ENCODE results near the gene MROH8. TPM values are rescaled to one million over a fixed set of nuclear protein-coding genes. Genes with fewer than 3 reads are reported as not detected.
"Not testable (repeated sequence)": the region's sequence is repeated elsewhere in the genome, so short reads cannot be mapped to it uniquely, and the experiment has no call there.

The MROH8 gene
- total RNA-seq, 1 experiment from 2014 or later, result 2.3 TPM

DNA sequence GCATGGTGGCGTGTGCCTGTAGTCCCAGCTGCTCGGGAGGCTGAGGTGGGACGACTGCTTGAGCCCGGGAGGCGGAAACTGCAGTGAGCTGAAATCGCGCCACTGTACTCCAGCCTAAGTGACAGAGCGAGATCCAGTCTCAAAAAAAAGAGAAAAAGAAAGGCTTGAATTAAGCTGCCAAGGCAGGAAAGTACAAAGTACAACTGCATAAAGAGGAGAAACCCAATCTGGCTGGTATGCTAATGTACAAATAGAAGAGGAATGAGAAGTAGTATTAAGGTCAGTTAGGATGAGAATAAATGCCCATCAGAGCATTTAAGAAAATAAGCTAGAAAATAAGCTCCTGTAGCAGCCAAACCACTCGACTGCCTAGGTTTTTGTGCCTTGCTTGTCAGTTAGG is 23.4 kb downstream of the MROH8 start:
- no peak for DNase-seq (ENCODE audit: low read depth in 1 of 2, low spot score in 2 of 2)
- Histone ChIP-seq H3K4me1 (replicated peaks) (no peaks in the 10 kb centered on the region), H3K36me3 (no peaks in the 10 kb centered on the region), H3K4me3 (no peak overlapping the region), H3K27ac (no peak overlapping the region), H3K27me3 (replicated peaks) (no peaks in the 10 kb centered on the region), H3K9me3 (replicated peaks) (no peaks in the 10 kb centered on the region)

DNA sequence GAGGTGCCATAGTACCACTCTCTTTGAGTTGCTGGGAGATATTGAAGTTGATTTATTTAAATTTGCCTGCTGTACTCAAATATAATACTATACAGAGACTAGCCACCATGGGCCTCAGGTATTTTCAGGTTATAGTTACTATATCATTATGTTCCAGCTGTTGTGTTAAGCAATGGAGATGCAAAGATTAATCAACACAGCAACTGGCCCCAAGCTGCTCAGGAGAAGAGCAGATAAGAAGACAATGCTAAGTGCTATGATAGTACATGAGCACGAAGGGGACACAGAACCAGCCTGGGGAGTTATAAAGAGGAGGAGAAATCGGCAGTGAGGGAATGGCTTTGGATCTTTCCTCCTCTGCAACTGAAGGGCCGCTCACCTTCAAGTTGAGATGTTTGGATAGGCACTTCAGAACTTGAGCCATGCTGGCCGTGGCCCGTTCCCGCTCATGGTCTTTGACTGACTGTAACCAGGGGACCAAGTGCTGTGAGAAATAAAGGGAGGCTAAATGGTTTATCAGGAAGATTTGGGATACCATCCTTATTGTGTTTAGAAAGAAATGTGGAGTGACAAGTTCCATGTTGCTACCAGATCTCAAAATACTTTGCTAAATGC is 24.6 kb downstream of the MROH8 start:
- no peak for DNase-seq (ENCODE audit: low read depth in 1 of 2, low spot score in 2 of 2)
- Histone ChIP-seq H3K36me3 (no peaks in the 10 kb centered on the region), H3K4me3 (no peak overlapping the region), H3K9me3 (replicated peaks) (no peaks in the 10 kb centered on the region), H3K27ac (no peak overlapping the region), H3K27me3 (replicated peaks) (no peaks in the 10 kb centered on the region), H3K4me1 (replicated peaks) (no peaks in the 10 kb centered on the region)

DNA sequence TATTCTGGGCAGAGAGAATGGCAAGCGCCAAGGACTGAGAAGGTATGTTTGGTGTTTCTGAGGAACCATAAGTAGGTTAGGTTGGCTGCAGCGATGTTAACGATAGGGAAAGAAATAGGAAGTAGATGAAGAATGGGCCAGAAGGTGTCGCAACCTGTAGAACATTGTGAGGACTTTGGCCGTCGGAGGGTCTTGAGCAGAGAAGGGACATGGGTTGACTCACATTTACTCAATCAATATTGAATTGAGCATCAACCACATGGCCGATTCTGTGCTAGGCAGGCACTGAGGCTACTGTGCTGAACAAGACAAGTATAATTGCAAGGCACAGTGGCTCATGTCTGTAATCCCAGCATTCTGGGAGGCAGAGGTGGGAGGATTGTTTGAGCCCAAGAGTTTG is 27.1 kb downstream of the MROH8 start:
- no peak for DNase-seq (ENCODE audit: low read depth in 1 of 2, low spot score in 2 of 2)
- no peaks in the 10 kb centered on the region for H3K27me3 ChIP-seq (replicated peaks)

DNA sequence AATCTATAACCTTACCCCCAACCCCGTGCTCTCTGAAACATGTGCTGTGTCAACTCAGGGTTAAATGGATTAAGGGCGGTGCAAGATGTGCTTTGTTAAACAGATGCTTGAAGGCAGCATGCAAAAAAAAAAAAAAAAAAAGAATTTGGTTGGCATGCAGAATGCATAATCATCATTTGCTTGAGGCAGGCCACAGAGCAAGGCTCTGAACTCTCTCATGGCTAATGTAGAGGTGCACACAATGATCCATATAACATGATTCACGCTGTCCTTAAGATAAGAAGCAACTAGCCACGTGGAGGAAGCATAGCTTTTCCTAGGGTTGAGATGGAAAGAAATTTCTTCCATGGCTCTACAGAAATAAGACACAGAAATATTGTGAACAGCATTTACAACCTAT is 27.8 kb downstream of the MROH8 start:
- Histone ChIP-seq H3K4me1 (replicated peaks) (no peaks in the 10 kb centered on the region), H3K4me3 (no peak overlapping the region), H3K36me3 (no peaks in the 10 kb centered on the region), H3K27me3 (replicated peaks) (no peaks in the 10 kb centered on the region), H3K27ac (no peak overlapping the region), H3K9me3 (replicated peaks) (no peaks in the 10 kb centered on the region)
- no peak for DNase-seq (ENCODE audit: low read depth in 1 of 2, low spot score in 2 of 2)

More for the DNA sequence above, 27.1 kb downstream of the MROH8 start:
- H3K4me3 ChIP-seq, result no peak overlapping the region
- no peaks in the 10 kb centered on the region for H3K4me1 ChIP-seq (replicated peaks)
- H3K9me3 ChIP-seq (replicated peaks), result no peaks in the 10 kb centered on the region
- H3K36me3 ChIP-seq, result no peaks in the 10 kb centered on the region
- H3K27ac ChIP-seq, result no peak overlapping the region

DNA sequence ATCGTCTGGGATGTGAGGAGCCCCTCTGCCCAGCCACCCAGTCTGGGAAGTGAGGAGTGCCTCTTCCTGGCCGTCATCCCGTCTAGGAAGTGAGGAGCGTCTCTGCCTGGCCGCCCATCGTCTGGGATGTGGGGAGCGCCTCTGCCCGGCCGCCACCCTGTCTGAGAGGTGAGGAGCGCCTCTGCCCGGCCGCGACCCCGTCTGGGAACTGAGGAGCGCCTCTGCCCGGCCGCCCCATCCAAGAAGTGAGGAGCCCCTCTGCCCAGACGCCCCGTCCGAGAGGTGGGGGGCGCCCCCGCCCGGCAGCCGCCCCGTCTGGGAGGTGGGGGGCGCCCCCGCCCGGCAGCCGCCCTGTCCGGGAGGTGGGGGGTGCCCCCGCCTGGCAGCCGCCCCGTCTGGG is 28.5 kb downstream of the MROH8 start:
- H3K36me3 ChIP-seq; H3K4me3 ChIP-seq; H3K27me3 ChIP-seq (replicated peaks); H3K9me3 ChIP-seq (replicated peaks); DNase-seq (ENCODE audit: low read depth in 1 of 2, low spot score in 2 of 2); H3K4me1 ChIP-seq (replicated peaks); H3K27ac ChIP-seq: not testable (repeated sequence)

DNA sequence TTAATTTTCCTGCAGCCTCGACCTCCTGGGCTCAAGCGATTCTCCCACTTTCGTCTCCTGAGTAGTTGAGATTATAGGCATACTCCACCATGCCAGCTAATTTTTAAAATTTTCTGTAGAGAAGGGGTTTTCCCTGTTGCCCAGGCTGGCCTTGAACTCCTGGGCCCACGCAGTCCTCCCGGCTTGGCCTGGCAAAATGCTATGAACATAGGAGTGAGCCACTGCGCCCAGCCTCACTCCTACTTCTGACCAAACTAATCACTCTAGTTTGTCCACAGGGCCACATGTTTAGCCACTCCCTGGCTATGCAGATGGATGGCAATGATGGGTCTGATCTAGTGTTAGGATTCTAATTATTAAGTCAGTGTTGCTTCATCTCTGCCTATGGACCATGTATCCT is 32.1 kb downstream of the MROH8 start:
- Histone ChIP-seq H3K36me3 (no peaks in the 10 kb centered on the region), H3K27ac (no peak overlapping the region), H3K27me3 (replicated peaks) (no peaks in the 10 kb centered on the region), H3K4me1 (replicated peaks) (no peaks in the 10 kb centered on the region), H3K9me3 (replicated peaks) (no peaks in the 10 kb centered on the region), H3K4me3 (no peak overlapping the region)
- no peak for DNase-seq (ENCODE audit: low read depth in 1 of 2, low spot score in 2 of 2)

DNA sequence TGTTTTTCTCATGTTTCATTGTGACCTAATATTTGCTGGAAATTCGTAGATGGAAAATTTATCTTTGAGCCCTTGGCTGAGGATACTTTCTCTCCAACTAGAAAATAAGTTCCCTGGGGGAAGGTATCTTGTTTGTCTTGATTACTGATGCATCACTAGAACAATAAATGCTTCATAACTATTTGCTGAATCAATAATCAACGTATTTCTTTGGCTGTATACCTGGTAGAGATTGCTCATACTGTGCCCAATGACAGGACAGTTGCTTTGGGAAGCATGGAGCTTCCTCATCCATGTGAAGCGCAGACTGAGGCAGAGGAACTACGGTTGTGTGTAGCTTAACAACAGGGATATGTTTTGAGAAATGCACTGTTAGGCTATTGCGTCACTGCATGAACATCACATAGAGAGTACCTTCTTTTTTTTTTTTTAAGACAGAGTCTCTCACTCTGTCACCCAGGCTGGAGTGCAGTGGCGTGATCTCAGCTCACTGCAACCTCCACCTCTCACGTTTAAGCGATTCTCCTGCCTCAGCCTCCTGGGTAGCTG is 34.4 kb downstream of the MROH8 start:
- H3K27ac ChIP-seq, result no peak overlapping the region
- H3K9me3 ChIP-seq (replicated peaks), result no peaks in the 10 kb centered on the region
- H3K36me3 ChIP-seq, result no peaks in the 10 kb centered on the region
- no peak overlapping the region for H3K4me3 ChIP-seq
- H3K27me3 ChIP-seq (replicated peaks), result no peaks in the 10 kb centered on the region
- no peak for DNase-seq (ENCODE audit: low read depth in 1 of 2, low spot score in 2 of 2)
- H3K4me1 ChIP-seq (replicated peaks), result no peaks in the 10 kb centered on the region

DNA sequence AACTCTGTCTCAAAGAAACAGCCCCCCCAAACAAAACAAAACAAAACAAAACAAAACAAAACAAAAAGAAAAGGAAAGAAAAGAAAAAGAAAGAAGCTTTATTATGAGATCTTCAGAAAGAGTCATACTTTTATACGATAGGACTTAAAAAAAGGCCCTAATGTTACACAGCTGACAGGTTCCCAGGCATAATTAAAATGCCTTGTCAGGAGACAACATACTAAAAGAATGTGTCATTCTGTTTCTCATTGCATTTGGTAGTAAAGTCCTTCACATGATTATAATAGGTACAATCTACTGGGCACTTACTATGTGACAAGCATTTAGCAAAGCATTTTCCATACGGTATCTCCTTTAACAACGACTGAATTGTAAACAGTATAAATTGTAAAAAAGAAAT is 36.6 kb downstream of the MROH8 start:
- Histone ChIP-seq H3K4me3 (no peak overlapping the region), H3K27ac (no peak overlapping the region), H3K36me3 (no peaks in the 10 kb centered on the region), H3K27me3 (replicated peaks) (no peaks in the 10 kb centered on the region), H3K9me3 (replicated peaks) (no peaks in the 10 kb centered on the region), H3K4me1 (replicated peaks) (no peaks in the 10 kb centered on the region)
- DNase-seq (ENCODE audit: low read depth in 1 of 2, low spot score in 2 of 2), result peak in 1 of 2 experiments; percentile 12

DNA sequence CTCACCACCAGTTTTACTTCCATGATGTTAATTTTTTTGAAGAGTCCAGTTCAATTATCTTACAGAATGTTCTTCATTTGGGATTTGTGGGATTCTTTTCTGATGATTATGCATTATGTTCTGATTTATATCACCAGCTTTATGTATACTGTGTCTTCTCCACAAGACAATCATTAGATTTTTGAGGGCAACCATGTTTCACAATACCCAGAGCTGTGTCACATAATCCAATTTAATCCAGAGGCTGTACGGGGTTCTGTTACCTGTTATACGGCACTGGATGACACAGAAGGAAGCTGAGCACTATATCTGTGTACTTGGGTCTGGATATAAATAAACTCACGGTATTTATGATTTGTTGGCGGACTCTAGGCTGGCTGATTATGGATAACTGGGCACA is 41.8 kb downstream of the MROH8 start:
- Histone ChIP-seq H3K27ac (no peak overlapping the region), H3K4me1 (replicated peaks) (no peaks in the 10 kb centered on the region), H3K4me3 (no peak overlapping the region), H3K36me3 (no peaks in the 10 kb centered on the region), H3K9me3 (replicated peaks) (no peaks in the 10 kb centered on the region), H3K27me3 (replicated peaks) (0 out of 2 replicates have a peak, but pooled peaks cover 3% of the 10 kb centered on the region)
- DNase-seq (ENCODE audit: low read depth in 1 of 2, low spot score in 2 of 2), result no peak

DNA sequence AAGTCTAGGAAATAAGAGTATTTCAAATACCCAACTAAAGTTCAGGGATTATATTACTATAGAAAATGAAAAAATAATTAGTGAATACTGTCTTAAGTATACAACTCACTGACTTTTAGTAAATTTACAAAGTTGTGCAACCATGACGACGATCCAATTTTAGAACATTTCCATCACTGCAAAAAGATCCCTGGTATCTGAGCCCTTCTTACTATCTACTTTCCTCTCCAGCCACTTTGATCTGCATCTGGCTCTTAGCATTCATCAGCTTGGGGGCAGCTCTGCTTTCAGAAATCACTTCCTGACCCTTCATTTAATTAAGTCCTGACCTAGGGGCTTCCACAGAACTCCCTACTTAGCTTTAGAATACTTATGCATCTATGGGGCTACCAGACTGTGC is 45.4 kb downstream of the MROH8 start:
- no peak overlapping the region for H3K27ac ChIP-seq
- no peaks in the 10 kb centered on the region for H3K36me3 ChIP-seq
- 0 out of 2 replicates have a peak, but pooled peaks cover 3% of the 10 kb centered on the region for H3K27me3 ChIP-seq (replicated peaks)
- no peak for DNase-seq (ENCODE audit: low read depth in 1 of 2, low spot score in 2 of 2)
- H3K4me3 ChIP-seq, result no peak overlapping the region
- no peaks in the 10 kb centered on the region for H3K9me3 ChIP-seq (replicated peaks)
- no peaks in the 10 kb centered on the region for H3K4me1 ChIP-seq (replicated peaks)

DNA sequence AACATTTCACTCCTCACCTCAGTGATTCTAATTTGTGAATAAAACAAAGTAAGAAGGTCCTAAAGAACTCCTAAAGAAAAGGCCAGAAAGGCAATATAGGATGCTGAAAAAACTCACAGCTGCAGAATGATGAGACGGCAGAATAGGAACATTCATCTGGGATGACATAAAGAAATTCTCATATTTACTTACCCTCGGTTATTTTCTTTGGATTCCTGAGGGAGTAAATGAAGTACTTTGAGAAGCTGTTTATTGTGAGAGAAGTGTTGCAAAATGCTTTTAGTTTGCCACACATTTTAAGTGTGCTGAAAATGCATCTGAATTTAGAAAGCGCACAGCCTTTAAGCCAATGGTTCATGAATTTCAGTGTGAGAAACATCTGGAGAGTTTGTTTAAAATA is 47.9 kb downstream of the MROH8 start:
- no peak overlapping the region for H3K4me3 ChIP-seq
- no peaks in the 10 kb centered on the region for H3K4me1 ChIP-seq (replicated peaks)
- 0 out of 2 replicates have a peak, but pooled peaks cover 3% of the 10 kb centered on the region for H3K27me3 ChIP-seq (replicated peaks)
- no peak overlapping the region for H3K27ac ChIP-seq
- no peak for DNase-seq (ENCODE audit: low read depth in 1 of 2, low spot score in 2 of 2)
- no peaks in the 10 kb centered on the region for H3K9me3 ChIP-seq (replicated peaks)
- H3K36me3 ChIP-seq, result no peaks in the 10 kb centered on the region

DNA sequence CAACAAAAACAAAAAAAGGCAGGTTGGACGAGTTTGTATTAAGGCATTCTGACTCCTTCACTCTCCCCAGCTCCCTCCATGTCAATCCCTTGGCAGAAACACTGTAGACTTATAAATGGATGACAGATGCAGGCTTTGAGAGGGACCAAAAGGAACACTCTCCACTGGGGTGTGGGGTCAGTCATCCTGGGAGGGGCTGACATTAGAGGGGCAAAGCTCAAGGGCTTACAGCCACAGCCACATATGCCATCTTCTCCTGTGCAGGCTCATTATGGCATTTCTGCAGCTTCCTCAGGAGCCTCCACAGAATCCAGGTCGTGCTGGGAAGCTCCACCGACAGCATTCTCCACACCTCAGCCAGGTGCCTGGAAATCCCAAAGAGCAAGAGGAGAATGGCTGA is 50.5 kb downstream of the MROH8 start:
- Histone ChIP-seq H3K4me3 (no peak overlapping the region), H3K4me1 (replicated peaks) (no peaks in the 10 kb centered on the region), H3K36me3 (no peaks in the 10 kb centered on the region), H3K27ac (no peak overlapping the region), H3K9me3 (replicated peaks) (no peaks in the 10 kb centered on the region), H3K27me3 (replicated peaks) (no peaks in the 10 kb centered on the region)
- DNase-seq (ENCODE audit: low read depth in 1 of 2, low spot score in 2 of 2), result no peak

DNA sequence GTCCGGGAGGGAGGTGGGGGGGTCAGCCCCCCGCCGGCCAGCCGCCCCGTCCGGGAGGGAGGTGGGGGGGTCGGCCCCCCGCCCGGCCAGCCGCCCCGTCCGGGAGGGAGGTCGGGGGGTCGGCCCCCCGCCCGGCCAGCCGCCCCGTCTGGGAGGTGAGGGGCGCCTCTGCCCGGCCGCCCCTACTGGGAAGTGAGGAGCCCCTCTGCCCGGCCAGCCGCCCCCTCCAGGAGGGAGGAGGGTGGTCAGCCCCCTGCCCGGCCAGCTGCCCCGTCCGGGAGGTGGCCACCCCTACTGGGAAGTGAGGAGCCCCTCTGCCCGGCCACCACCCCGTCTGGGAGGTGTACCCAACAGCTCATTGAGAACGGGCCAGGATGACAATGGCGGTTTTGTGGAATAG is 53.1 kb downstream of the MROH8 start:
- H3K4me3 ChIP-seq; H3K9me3 ChIP-seq (replicated peaks); DNase-seq (ENCODE audit: low read depth in 1 of 2, low spot score in 2 of 2); H3K36me3 ChIP-seq; H3K4me1 ChIP-seq (replicated peaks); H3K27ac ChIP-seq; H3K27me3 ChIP-seq (replicated peaks): not testable (repeated sequence)

DNA sequence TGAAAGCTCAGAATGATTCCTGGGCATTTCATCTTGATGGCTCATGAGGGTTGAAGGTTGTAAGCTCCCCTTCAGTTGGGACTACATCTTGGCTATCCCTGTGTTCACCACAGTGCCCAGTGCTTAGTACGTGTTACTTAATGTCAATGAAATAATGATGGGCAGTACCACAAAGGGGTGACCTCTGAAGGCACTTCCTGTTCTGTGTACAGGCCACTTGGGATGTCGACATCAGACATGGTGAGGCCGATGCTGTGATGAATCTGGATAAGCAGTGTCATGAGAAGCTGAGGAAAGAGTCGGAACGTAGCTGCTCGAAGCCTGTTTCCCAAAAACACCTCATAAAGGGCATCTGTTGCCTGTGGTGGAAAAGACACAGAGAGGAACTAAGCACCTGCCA is 55.9 kb downstream of the MROH8 start:
- no peaks in the 10 kb centered on the region for H3K36me3 ChIP-seq
- no peak for DNase-seq (ENCODE audit: low read depth in 1 of 2, low spot score in 2 of 2)
- H3K27ac ChIP-seq, result no peak overlapping the region
- H3K4me1 ChIP-seq (replicated peaks), result no peaks in the 10 kb centered on the region
- no peak overlapping the region for H3K4me3 ChIP-seq
- no peaks in the 10 kb centered on the region for H3K27me3 ChIP-seq (replicated peaks)
- H3K9me3 ChIP-seq (replicated peaks), result no peaks in the 10 kb centered on the region

DNA sequence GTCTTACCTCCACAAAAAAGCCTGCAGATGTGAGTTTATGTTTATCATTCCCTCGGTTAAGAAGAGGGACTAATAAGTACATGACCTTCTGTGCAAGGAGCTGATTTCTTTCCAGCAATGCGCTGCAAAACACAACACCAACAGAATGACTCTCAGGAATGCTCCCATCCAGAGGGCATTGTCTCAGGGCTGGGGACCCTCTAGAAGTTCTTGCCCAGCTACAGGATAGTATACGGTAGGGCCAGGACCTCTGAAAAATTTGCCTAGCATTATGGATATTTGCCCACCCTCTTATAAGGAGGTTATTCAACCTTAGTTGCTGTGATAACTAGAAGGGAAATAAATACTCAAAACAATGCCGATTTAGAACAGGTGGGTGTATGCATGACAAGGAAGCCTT is 58.9 kb downstream of the MROH8 start:
- no peaks in the 10 kb centered on the region for H3K9me3 ChIP-seq (replicated peaks)
- H3K36me3 ChIP-seq, result no peaks in the 10 kb centered on the region
- H3K4me3 ChIP-seq, result no peak overlapping the region
- DNase-seq (ENCODE audit: low read depth in 1 of 2, low spot score in 2 of 2), result no peak
- no peaks in the 10 kb centered on the region for H3K27me3 ChIP-seq (replicated peaks)
- H3K4me1 ChIP-seq (replicated peaks), result no peaks in the 10 kb centered on the region
- no peak overlapping the region for H3K27ac ChIP-seq

Data from SJSA1 (cell line).